Mesenchymal stem cell (in vitro differentiated cells and primary cell): ENCODE measurements around the gene MACROD2.

Source experiments
- DNase-seq: peaks from one replicate; pipeline ENCODE4 v3.0.0-alpha.2; 2013
- H2AFZ ChIP-seq: one replicate; pipeline ENCODE4 v1.6.1; 2013; ENCODE audit warnings: low read depth, mild to moderate bottlenecking, control low read depth, inconsistent platforms, low read length, moderate library complexity
- H2AK5ac ChIP-seq: 2 replicates; pipeline ENCODE4 v1.6.1; 2013; ENCODE audit warnings: low read length, moderate library complexity, mild to moderate bottlenecking, inconsistent platforms; ENCODE audit not compliant: severe bottlenecking
- H2BK120ac ChIP-seq: one replicate; pipeline ENCODE4 v1.6.1; 2013; ENCODE audit warnings: low read depth, mild to moderate bottlenecking, inconsistent platforms, low read length, moderate library complexity
- H2BK12ac ChIP-seq, 2 experiments: one replicate each; pipeline ENCODE4 v1.6.1; 2013; ENCODE audit warnings: inconsistent platforms in 2 of 2, low read length in 2 of 2, mild to moderate bottlenecking in 2 of 2, moderate library complexity in 2 of 2, control low read depth in 1 of 2
- H2BK15ac ChIP-seq: one replicate; pipeline ENCODE4 v1.6.1; 2013; ENCODE audit warnings: mild to moderate bottlenecking, low read depth, inconsistent platforms; ENCODE audit not compliant: poor library complexity, severe bottlenecking
- H2BK5ac ChIP-seq: 2 replicates; pipeline ENCODE4 v1.6.1; 2013; ENCODE audit warnings: low read depth, mild to moderate bottlenecking, low read length, control low read depth, inconsistent platforms; ENCODE audit not compliant: poor library complexity, severe bottlenecking
- H3K14ac ChIP-seq, 2 experiments: one replicate each; pipeline ENCODE4 v1.6.1; 2013; ENCODE audit warnings: inconsistent platforms in 2 of 2, low read length in 2 of 2, control low read depth in 1 of 2, mild to moderate bottlenecking in 1 of 2, moderate library complexity in 1 of 2
- H3K18ac ChIP-seq, 2 experiments: one replicate each; pipeline ENCODE4 v1.6.1; 2013; ENCODE audit warnings: inconsistent platforms in 2 of 2, low read length in 2 of 2, control low read depth in 1 of 2, low read depth in 1 of 2, mild to moderate bottlenecking in 1 of 2
- H3K23ac ChIP-seq, 2 experiments: one replicate each; pipeline ENCODE4 v1.6.1; 2013; ENCODE audit warnings: inconsistent platforms in 2 of 2, low read length in 2 of 2, mild to moderate bottlenecking in 2 of 2, moderate library complexity in 2 of 2, control low read depth in 1 of 2
- H3K27ac ChIP-seq: 2 replicates; pipeline ENCODE4 v1.5.1; 2013; ENCODE audit warnings: mild to moderate bottlenecking, moderate library complexity, low read length, control low read depth, inconsistent platforms; ENCODE audit not compliant: poor library complexity, severe bottlenecking
- H3K27me3 ChIP-seq, 2 experiments: 2 replicates each; pipeline versions ENCODE4 v1.6.1 to v1.7.0; 2013; ENCODE audit warnings: low read length in 2 of 2, mild to moderate bottlenecking in 2 of 2, moderate library complexity in 2 of 2, control low read depth in 1 of 2, inconsistent platforms in 1 of 2; ENCODE audit not compliant: control insufficient read depth in 1 of 2, insufficient read depth in 1 of 2
- H3K36me3 ChIP-seq, 2 experiments: 2 replicates each; pipeline versions ENCODE4 v1.6.1 to v1.7.0; 2013; ENCODE audit warnings: low read length in 2 of 2, control low read depth in 1 of 2, inconsistent platforms in 1 of 2, low read depth in 1 of 2, mild to moderate bottlenecking in 1 of 2; ENCODE audit not compliant: insufficient read depth in 2 of 2, control insufficient read depth in 1 of 2
- H3K4ac ChIP-seq, 2 experiments: one replicate each; pipeline ENCODE4 v1.6.1; 2013; ENCODE audit warnings: inconsistent platforms in 2 of 2, low read length in 2 of 2, mild to moderate bottlenecking in 2 of 2, moderate library complexity in 2 of 2, control low read depth in 1 of 2, low read depth in 1 of 2
- H3K4me1 ChIP-seq: 2 replicates; pipeline ENCODE4 v1.6.1; 2013; ENCODE audit warnings: low read depth, low read length, control low read depth; ENCODE audit not compliant: control insufficient read depth, insufficient read depth
- H3K4me2 ChIP-seq: 2 replicates; pipeline ENCODE4 v1.6.1; 2013; ENCODE audit warnings: low read length, mild to moderate bottlenecking, inconsistent platforms; ENCODE audit not compliant: poor library complexity, severe bottlenecking
- H3K4me3 ChIP-seq, 2 experiments: 2 replicates each; pipeline versions ENCODE4 v1.5.1 to v1.7.0; 2013; ENCODE audit warnings: low read length in 2 of 2, mild to moderate bottlenecking in 2 of 2, control low read depth in 1 of 2, low read depth in 1 of 2; ENCODE audit not compliant: insufficient read depth in 1 of 2
- H3K79me1 ChIP-seq: replicated peaks from 2 replicates; pipeline ENCODE4 v1.6.1; 2013; ENCODE audit warnings: mild to moderate bottlenecking, control low read depth, low read length, inconsistent platforms; ENCODE audit not compliant: poor library complexity, severe bottlenecking
- H3K9ac ChIP-seq: 2 replicates; pipeline ENCODE4 v1.7.0; 2013; ENCODE audit warnings: mild to moderate bottlenecking, low read length, moderate library complexity
- H3K9me3 ChIP-seq: 2 replicates; pipeline ENCODE4 v1.7.0; 2013; ENCODE audit warnings: mild to moderate bottlenecking, low read length; ENCODE audit not compliant: control insufficient read depth
- H4K8ac ChIP-seq: one replicate; pipeline ENCODE4 v1.6.1; 2013; ENCODE audit warnings: inconsistent platforms, mild to moderate bottlenecking, low read length, moderate library complexity
- H4K91ac ChIP-seq: one replicate; pipeline ENCODE4 v1.6.1; 2013; ENCODE audit warnings: mild to moderate bottlenecking, low read length, inconsistent platforms
- WGBS: methylation state at CpG from one replicate; pipeline ENCODE4 v1.1.7; 2013; ENCODE audit warnings: mixed read lengths; 5-methylcytosine and 5-hydroxymethylcytosine counted together

The MACROD2 gene

GRCh38 chr20:15076785-15077184 lies 1081.5 kb downstream of the MACROD2 start:
- Histone ChIP-seq H3K36me3 (no peaks in the 10 kb centered on the region), H3K23ac (no peak overlapping the region), H2BK15ac (no peak overlapping the region), H2BK120ac (no peak overlapping the region), H3K4me1 (no peaks in the 10 kb centered on the region), H3K4ac (no peak overlapping the region), H4K91ac (no peak overlapping the region), H3K9me3 (no peaks in the 10 kb centered on the region), H3K79me1 (no peaks in the 10 kb centered on the region), H3K27ac (no peak overlapping the region), H3K18ac (no peak overlapping the region), H3K27me3 (no peaks in the 10 kb centered on the region), H3K4me2 (no peak overlapping the region), H3K9ac (no peak overlapping the region), H3K4me3 (no peak overlapping the region), H2AFZ (no peak overlapping the region), H2BK12ac (no peak overlapping the region), H3K14ac (no peak overlapping the region), H2AK5ac (no peak overlapping the region), H2BK5ac (no peak overlapping the region), H4K8ac (no peak overlapping the region)
- no peak for DNase-seq
- WGBS = no CpG with 5 or more reads among the region's 1 CpG

- H3K36me3 ChIP-seq = no peaks in the 10 kb centered on the region
- H4K8ac ChIP-seq = no peak overlapping the region
- no peak overlapping the region for H3K23ac ChIP-seq
- no peak overlapping the region for H3K9ac ChIP-seq
- H3K27me3 ChIP-seq = no peaks in the 10 kb centered on the region
- H3K79me1 ChIP-seq = no peaks in the 10 kb centered on the region
- H3K27ac ChIP-seq = no peak overlapping the region
- H3K4me1 ChIP-seq = no peaks in the 10 kb centered on the region
- no peak overlapping the region for H3K14ac ChIP-seq
- no peak overlapping the region for H2AFZ ChIP-seq
- no peak overlapping the region for H2BK12ac ChIP-seq
- H3K9me3 ChIP-seq = no peaks in the 10 kb centered on the region
- H3K4me2 ChIP-seq = no peak overlapping the region
- no peak overlapping the region for H3K18ac ChIP-seq
- no peak overlapping the region for H2AK5ac ChIP-seq
- no peak overlapping the region for H3K4ac ChIP-seq
- H2BK120ac ChIP-seq = no peak overlapping the region
- no peak overlapping the region for H4K91ac ChIP-seq
- H3K4me3 ChIP-seq = no peak overlapping the region
- WGBS = 52% methylated on average over 4 of the region's 6 CpGs
- no peak overlapping the region for H2BK15ac ChIP-seq
- H2BK5ac ChIP-seq = no peak overlapping the region
- DNase-seq = no peak
Observed at GRCh38 chr20:15077733-15078250, 1082.5 kb downstream of the MACROD2 start.

- Histone ChIP-seq H3K4me3 (no peak overlapping the region), H2AFZ (no peak overlapping the region), H3K4me2 (no peak overlapping the region), H2AK5ac (no peak overlapping the region), H3K18ac (no peak overlapping the region), H3K27me3 (no peaks in the 10 kb centered on the region), H3K36me3 (no peaks in the 10 kb centered on the region), H2BK15ac (no peak overlapping the region), H3K27ac (no peak overlapping the region), H4K8ac (no peak overlapping the region), H3K14ac (no peak overlapping the region), H3K4ac (no peak overlapping the region), H3K9ac (no peak overlapping the region), H2BK12ac (no peak overlapping the region), H2BK120ac (no peak overlapping the region), H3K9me3 (no peaks in the 10 kb centered on the region), H4K91ac (no peak overlapping the region), H3K23ac (no peak overlapping the region), H2BK5ac (no peak overlapping the region), H3K4me1 (no peaks in the 10 kb centered on the region), H3K79me1 (no peaks in the 10 kb centered on the region)
- whole genome bisulfite sequencing = 96% methylated on average over 1 of the region's 1 CpG
- no peak for DNase-seq
Observed at GRCh38 chr20:15079594-15080340, 1084.5 kb downstream of the MACROD2 start.

- Histone ChIP-seq H3K27ac (no peak overlapping the region), H3K36me3 (no peaks in the 10 kb centered on the region), H2AFZ (no peak overlapping the region), H2BK15ac (no peak overlapping the region), H3K4me1 (no peaks in the 10 kb centered on the region), H3K14ac (no peak overlapping the region), H3K9ac (no peak overlapping the region), H3K4me3 (no peak overlapping the region), H4K91ac (no peak overlapping the region), H3K18ac (no peak overlapping the region), H3K9me3 (no peaks in the 10 kb centered on the region), H4K8ac (no peak overlapping the region), H3K23ac (no peak overlapping the region), H3K79me1 (no peaks in the 10 kb centered on the region), H2BK12ac (no peak overlapping the region), H2BK120ac (no peak overlapping the region), H3K4me2 (no peak overlapping the region), H3K27me3 (no peaks in the 10 kb centered on the region), H3K4ac (no peak overlapping the region), H2AK5ac (no peak overlapping the region), H2BK5ac (no peak overlapping the region)
- no peak for DNase-seq
- no CpG with 5 or more reads among the region's 1 CpG for WGBS
Observed at GRCh38 chr20:15081261-15081660, 1085.9 kb downstream of the MACROD2 start.
